Activated T-helper 1 cell treated with Interleukin-2 at 50 U/mL for 16 hours (primary cell): ENCODE results near the gene BMS1.
"Not testable (repeated sequence)": the region's sequence is repeated elsewhere in the genome, so short reads cannot be mapped to it uniquely, and the experiment has no call there.

ENCODE experiments used
- DNase-seq: peaks from one replicate; pipeline ENCODE4 v3.0.0-alpha.2; 2020; ENCODE audit warnings: low read depth

The BMS1 gene

DNA sequence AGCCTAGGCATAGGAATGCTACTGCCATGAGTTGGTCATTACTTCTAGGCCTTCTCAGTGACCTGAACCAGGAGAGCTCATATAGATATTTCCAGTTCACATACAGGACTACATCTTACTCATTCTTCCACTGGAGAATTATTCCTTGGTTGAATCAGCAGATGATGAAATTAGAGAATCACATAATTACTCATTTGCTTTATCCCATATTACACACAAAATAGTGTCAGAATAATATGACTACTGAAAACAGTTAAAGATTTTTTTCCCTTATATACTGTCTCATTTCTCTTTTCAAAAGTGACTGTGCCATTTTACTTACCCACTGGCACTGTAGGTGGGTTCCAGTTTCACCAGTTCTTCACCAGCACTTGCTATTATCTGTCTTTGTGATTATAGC lies 18.5 kb downstream of the BMS1 start:
- no peak for DNase-seq

DNA sequence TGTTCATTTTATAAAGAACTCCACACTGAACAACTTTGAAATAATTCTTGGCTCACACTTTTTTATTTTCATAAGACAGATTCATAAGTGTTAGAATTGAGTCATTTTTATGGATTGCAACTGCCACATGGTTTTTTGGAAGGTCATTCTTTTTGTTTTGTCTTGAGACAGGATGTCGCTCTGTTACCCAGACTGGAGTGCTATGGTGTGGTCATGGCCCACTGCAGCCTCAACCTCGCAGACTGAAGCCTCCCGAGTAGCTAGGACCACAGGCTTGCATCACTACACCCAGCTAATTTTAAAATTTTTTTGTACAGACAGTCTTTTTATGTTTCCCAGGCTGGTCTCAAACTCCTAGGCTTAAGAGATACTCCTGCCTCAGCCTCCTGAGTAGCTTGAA lies 20.3 kb downstream of the BMS1 start:
- DNase-seq = no peak

DNA sequence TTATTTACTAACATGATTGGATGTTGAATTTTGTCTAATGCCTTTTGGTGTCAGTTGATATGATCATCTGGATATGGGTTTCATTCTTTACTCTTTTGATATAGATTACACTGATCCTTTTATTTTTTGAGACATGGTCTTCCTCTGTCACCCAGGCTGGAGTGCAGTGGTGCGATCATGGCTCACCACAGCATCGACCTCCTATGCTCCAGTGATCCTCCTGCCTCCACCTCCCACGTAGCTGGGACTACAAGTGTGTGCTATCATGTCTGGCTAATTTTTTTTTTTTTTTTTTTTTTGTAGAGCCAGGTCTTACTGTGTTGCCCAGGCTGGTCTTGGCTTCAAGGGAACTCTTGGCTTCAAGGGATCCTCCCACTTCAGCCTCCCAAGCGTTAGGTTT lies 27.1 kb downstream of the BMS1 start:
- no peak for DNase-seq

DNA sequence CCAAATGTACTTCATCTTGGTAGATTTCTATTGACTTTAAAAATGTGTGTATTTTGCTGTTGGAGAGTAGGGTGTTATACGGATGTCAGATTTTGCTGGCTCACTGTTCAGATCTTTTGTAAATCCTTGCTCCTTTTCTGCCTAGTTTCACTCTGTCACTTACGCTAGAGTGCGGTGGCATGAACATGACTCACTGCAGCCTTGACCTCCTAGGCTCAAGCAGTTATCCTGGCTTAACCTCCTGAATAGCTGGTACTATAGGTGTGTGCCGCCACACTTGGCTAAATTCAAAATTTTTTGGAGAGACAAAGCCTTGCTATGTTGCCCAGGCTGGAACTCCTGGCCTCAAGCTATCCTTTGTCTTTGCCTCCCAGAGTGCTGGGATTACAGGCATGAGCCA lies 29.4 kb downstream of the BMS1 start:
- no peak for DNase-seq

DNA sequence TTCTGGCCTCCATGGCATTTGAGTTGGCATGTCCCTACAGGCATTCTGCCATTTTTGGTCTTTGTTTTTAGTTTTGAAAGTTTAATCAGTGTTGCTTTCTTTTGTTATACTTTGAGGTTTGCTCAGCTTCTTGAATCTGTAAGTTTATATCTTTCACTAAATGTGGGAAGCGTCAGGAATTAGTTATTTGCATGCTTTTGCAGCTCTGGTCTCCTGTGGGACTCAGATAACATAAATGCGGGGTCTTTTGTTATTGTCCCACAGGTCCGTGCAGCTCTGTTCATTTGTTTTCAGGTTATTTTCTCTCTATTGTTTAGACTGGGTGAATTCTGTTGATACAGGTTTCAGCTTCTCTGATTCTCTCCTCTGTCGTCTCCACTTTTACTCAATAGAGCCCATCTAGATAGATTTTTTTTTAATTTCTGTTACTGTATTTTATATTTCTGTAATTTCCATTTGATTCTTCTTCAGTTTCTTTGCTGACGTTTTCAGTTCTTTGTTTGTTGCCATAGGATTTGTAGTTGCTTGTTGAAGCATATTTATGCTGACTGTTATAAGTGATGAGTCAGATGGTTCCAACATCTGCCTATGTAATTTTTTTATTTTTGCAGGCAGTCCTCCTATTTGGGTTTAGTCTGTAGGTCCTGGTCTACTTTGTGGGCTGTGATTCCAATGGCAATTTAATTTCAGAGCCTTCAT lies 31.5 kb downstream of the BMS1 start:
- DNase-seq = not testable (repeated sequence)

DNA sequence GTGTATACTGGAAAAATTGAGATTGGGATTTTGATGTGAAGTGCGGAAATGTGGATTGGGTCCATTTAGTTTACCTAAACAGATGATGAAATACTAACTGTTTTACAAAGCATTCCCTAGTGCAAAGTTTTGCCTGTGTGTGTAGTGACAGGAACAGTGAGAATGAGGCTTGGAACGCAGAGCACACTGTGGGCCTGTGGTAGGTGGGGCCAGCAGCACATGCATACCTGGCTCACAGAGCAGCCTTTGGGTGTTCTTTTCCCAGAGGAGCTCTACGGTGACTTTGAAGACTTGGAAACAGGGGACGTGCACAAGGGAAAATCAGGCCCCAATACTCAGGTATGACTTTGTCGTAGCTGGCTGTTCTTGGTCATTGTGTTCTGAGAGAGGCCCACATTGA lies 33.7 kb downstream of the BMS1 start:
- not testable (repeated sequence) for DNase-seq

DNA sequence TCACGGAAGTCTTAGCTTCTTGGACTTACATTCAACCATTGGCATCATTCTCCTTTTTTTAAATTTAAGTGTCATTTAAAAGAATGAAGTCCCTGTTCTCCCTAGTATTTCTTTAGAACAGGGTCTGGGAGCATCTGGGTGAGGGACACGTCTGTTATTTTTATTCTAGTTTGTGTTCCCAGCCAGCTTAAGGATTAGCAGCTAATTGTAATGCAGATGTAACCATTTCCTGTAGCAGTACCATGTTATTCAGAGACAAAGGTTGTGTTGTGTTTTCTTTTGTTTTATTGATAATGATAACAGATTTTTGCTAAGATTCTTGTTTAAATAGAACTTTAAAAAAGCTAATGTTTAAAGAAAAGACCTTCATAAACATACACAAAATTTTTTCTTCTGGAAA lies 34.3 kb downstream of the BMS1 start:
- DNase-seq = no peak

DNA sequence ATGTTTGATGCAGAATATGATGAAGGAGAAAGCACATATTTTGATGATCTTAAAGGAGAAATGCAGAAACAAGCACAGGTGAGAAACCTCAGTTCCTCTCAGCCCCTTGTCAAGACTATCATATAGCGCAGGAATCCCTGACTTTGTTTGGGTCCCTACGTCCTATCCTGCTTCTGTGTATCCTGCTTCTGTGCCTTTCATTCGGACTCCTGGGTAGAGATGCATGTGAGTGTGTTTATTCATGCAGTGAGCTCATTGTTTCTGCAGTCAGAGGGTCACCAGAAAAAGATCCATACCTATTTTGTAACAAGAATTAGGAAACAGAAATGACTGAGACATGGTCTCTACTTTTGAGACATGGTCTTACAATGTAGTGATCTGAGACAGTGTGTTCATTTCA lies 34.8 kb downstream of the BMS1 start:
- DNase-seq = not testable (repeated sequence)

DNA sequence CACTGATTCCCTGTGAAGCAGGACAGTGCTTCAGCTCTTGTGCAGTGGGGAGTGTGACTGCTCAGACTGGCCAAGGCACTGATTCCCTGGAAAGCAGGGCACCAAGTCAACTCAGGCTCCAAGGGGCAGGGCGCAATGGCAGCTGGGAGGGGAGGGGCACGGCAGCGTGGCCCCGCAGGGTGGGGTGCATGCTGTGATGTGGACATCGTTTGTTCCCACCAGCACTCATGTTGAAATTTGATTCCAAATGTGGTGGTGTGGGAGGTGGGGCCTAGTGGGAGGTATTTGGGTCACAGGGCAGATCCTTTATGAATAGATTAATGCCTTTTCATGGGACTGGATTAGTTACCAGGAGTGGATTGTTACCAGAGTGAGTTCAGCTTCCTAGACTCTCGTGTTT lies 44.2 kb downstream of the BMS1 start:
- not testable (repeated sequence) for DNase-seq

DNA sequence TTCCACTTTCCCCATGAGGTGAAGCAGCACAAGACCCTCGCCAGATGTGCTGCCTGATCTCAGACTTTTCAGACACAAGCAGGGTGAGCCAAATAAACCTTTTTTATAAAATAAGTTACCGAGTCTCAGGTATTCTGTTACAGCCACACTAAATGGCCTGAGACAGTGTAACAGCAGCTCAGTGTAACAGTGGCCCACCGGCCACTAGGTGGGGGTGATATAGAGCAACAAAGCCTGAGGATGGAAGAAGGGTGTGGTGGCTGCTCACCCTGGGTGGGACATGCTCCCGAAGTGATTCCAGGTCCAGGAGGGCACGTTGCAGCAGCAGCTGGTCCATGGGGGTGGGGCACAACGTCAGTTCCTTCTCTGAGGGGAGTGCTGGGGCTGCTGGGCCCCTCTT lies 44.6 kb downstream of the BMS1 start:
- DNase-seq = no peak

DNA sequence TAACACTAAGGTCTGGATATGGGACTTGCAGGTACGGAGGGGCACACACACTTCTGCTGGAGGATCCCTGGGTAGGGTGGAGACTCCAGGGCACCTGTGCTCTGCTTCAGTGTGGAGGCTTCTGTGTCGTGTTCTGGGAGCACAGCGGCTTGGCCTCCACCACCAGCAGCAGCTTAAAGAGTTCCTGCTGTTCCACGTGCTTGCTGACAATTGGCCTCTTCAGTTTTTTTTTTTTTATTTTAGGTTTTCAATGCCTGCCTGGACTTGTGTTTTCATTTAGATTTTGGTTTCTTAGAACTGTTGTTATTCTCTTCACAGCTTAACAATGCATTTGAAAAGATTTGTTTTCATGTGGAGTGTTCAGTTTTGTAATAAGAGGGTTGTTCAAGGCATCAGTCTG lies 45.8 kb downstream of the BMS1 start:
- DNase-seq = not testable (repeated sequence)

DNA sequence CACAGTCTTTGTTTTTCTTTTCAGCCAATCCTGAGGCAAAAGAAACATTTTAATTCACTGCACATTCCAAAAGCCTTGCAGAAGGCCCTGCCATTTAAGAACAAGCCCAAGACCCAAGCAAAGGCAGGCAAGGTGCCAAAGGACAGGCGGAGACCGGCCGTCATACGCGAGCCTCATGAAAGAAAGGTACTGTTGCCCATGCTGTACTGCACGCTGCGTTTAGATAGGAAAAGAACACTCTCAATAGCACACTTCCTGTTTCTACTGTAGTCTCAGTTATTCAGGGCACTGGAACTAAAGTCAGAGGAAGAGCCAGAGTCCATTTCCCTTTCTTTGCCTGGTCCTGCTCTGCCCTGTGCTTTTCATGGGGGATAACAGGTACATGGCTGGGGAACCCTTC lies 47.6 kb downstream of the BMS1 start:
- DNase-seq = no peak

DNA sequence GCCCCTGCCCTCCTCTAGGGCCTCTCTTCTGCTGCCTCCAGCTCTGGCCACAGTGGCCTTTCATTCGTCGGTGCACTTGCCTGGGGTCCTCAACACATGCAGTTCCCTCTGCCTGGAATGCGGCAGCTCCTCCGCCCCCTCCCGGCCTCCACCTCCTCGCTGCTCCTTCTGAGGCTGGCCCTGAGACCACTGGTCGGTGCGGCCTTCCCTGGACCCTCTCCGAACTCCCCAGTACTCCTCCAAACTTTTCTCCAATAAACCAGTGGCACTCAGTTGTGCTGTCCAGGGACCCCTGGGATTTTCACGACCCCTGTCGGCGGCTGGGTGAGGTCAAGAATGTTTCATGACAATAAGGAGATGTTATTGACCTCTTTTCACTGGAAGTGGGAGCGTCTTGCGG lies 53.5 kb downstream of the BMS1 start:
- DNase-seq = no peak

DNA sequence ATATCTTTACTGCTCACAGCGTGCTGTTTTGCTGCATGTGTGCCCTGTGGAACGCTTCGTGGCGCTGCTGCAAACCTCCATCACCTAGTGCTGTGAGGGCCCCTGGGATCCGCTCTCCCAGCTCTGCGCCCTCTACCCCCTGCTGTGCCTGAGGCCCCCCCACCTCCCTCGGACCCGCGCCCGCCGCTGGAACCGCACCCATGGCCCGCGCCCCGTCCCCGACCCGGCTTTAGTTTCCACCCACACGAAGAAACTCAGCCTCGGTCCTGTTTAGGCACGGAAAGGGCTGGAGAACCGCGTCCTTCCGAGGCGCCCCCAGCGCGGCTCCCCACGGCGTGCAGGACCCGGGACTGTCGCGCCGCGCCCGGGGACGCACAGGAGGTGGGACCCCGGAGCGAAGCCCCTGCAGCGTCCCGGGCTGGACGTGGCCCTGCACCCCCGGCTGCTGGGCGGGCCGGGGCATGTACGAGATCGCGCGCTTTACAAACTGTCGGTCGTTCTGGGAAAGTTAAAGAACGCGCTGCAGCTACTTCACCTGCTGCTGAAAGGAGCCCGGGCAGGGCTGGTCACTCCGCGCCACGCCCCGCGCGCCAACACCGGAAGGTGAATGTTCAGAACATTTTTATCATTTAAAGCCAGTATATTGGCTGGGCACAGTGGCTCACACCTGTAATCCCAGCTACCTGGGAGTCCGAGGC lies 54.3 kb downstream of the BMS1 start:
- no peak for DNase-seq

DNA sequence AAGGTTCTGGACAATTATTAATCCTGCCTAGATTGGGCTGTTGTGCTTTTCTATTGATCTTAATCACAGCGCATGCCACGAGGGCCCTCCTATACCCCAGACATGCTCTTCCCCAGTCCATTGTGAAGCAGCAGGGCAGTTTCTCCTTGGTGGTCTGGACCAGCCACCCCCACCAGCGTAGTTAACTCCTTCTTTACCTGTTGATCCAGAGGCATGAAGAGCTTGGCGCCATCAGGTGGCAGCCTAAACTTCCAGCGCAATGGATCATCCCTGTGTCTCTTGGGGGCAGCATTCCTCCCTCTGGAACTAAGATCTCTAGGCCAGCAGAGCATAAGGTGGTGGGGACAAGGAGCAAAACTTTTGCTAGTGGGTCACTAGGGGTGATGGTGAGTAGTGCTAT lies 62.2 kb downstream of the BMS1 start:
- DNase-seq = not testable (repeated sequence)

DNA sequence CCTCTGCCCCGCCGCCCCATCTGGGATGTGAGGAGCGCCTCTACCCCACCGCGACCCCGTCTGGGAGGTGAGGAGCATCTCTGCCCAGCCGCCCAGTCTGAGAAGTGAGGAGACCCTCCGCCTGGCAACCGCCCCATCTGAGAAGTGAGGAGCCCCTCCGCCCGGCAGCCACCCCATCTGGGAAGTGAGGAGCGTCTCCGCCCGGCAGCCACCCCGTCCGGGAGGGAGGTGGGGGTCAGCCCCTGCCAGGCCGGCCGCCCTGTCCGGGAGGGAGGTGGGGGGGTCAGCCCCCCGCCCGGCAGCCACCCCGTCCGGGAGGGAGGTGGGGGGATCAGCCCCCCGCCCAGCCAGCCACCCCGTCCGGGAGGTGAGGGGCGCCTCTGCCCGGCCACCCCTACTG lies 64.7 kb downstream of the BMS1 start:
- DNase-seq = not testable (repeated sequence)

DNA sequence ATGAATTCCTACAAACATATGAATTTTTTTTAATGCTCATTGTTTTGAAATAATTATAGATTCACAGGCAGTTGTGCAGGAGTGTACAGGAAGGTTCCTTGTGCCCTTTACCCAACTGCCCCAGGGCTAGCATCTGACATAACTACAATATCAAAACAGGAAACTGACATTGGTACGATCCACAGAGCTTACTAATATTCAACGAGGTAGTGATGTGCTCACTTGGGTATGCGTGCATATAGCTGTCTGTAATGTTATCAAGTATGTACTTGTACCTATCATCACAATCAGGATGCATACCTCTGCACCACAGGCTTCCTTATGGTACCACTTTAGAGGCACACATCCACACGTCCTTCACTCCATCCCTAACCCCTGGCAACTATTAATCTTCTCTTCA lies 68.3 kb downstream of the BMS1 start:
- DNase-seq = no peak

DNA sequence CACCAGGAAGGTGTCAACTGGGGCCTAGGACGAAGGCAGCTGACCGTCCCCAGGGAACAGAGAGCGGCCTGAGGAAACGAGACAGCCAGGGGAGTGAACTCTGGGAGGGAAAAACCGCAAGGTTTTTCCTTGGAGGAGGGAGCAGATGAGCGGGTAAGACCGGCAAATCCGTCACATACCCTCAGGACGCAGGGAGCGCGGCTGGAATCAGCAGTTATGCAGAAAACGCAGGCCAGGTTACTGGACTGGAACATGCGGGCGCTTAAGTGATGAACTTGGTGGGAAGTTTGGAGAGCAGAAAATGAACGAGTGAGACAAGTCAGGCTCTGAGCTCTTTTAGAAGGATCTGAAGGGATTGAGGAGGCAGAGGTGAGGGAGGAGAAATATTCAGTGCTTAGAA lies 76.7 kb downstream of the BMS1 start:
- DNase-seq = no peak

DNA sequence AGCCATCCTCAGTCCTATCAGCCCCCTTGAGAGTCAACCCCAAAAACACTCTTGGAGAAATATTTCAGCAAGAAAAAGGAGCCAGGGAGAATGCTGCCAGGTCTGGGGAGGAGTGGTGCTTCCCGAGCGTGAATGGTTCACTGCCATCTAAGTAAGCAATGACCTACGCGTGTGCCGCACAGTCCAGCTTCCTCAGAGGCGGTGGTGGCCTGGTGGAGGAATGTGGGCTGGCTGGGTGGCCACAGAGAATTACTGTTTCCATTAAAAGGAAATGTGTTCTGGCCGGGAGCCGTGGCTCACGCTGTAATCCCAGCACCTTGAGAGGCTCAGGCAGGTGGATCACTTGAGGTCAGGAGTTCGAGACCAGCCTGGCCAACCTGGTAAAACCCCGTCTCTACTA lies 77.4 kb downstream of the BMS1 start:
- not testable (repeated sequence) for DNase-seq

DNA sequence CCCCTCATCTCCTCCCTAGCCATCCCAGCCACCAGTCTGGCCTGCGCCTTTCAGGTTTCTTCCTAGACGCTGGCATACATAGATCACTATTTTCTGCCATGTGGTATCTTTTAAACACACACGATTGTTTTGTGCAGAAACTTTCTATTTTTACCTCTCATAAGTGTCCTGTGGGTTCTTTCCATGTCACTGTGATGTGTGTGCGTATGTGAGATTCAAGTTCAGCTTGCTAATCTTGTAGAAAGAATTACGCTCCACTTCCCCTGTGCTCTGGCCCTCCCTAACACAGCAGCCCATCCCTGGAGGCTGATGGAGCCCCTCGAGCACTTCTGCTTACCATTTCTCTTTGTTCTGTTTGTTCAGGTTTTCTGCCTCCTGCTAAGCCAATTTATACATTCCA lies 80.2 kb downstream of the BMS1 start:
- DNase-seq = not testable (repeated sequence)

DNA sequence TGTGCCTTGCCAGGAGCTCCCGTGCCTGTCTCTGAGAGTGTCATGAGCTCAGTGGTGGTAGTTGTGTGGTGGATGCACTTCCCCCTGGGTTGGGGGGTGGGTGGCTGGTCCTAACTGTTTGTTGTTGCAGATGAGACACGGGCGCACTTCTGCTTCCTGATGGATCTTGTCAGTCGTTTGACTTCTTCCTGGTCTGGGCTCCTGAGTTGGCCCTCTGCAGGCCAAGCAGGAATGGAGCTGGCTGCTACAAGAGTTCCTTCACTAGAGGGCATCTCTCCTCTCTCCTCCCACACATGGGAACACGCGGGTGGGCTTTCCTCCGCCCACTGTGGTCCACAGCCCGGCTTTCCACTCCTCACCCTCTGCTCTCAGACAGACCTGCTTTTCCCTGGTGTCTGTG lies 82.0 kb downstream of the BMS1 start:
- no peak for DNase-seq

DNA sequence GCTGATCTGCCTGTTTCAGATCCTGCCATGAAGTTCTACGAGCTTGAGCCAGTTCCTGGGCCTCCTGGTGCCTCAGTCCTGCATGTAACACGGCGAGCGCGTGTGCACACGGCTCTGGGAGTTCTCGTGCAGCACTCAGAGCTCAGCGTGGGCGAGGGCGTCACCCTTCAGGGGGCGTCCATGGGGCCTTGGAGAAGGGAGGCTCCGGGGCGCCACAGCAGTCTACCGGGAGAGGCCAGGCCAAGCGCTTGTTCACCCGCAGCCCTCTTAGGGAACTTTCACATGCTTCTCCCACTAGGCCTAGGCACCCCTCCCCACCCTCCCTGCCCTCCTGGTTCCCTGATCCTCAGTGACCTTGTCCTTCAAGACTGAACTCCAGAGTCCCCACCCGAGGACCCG lies 83.1 kb downstream of the BMS1 start:
- DNase-seq = no peak

DNA sequence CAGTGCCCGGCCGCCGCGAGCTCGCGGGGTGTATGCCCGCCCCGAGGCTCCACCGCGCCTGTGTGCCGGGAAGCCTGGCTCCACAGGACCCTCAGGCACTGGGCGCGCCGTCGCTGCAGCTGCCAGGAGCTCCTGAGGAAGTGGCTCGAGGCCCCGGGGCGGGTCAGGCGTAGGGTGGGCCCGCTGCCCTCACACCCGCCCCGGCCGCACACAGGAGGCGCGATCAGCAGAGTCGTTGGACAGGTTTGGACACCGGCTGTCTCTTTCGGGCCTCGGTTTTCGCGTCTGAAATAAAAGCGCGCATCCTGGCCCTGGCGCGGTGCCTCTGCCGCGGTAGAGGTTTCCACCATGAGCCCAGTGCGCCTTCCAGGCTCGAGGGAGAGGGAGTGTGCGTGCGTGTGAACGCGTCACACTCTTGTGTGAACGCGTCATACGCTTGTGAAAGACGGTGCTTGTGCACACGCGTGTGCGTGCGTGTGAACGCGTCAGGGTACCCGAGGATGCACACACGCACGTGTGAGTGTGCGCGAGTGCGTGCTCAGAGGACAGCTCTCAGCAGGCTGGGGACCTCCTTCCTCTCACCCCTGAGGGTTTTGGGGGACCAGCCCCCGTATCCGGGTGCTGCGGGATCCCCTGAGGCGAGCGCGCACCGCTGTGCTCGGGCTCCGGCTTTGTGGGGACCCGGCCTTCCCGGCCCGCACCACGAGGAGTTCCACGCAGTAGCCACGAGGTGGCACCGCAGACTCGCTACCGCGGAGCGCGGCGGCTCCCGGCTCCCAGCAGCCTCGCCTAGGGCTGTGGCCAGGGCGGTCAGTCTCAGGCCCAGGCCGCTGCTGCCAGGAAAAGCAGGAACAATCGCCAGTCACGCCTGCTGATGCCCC lies 83.8 kb downstream of the BMS1 start:
- no peak for DNase-seq
